GM23248 (cell line): ENCODE results near the gene FAM151A.

Experiments used
- EZH2 ChIP-seq: fragments of 200-600 bp; sonication (generic); IDR thresholded peaks from 2 replicates; pipeline ENCODE4 v1.6.1; 2018; ENCODE audit warnings: antibody characterized with exemption, mild to moderate bottlenecking; ENCODE audit not compliant: insufficient read depth, poor library complexity, severe bottlenecking
- EZH2phosphoT487 ChIP-seq: fragments of 200-600 bp; sonication (generic); IDR thresholded peaks from 2 replicates; pipeline ENCODE4 v1.6.1; 2018; ENCODE audit warnings: antibody characterized with exemption, moderate library complexity, mild to moderate bottlenecking, low read depth; ENCODE audit not compliant: insufficient read depth

DNA sequence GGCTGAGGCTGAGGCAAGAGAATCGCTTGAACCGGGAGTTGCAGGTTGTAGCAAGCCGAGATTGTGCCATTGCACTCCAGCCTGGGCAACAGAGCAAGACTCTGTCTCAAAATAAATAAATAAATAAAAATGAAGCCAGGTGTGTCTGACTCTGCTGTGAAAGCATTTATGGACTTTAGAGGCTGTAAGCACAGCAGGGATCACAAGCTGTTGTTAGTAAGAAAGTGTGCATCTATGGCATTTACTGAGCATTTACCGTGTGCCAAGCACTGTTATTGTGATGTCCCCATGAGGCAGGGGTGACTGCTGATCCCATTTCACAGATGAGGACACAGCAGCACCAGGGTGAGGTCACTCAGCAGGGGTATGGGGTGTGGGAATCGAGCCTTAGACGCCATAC is 20.1 kb downstream of the FAM151A start:
- no peak for TF ChIP-seq EZH2
- TF ChIP-seq EZH2phosphoT487, result no peak
